HEK293 (cell line): Measurements from ENCODE around the gene MAP9.

Experiments
- CTCF ChIA-PET: fragments of 350-600 bp; formaldehyde crosslinking; extraction: SDS; loops from one replicate; lab custom pipeline; 2021; ENCODE audit warnings: antibody characterized with exemption; lab: Yijun Ruan, JAX
- POLR2A ChIA-PET: fragments of 300-600 bp; formaldehyde crosslinking; extraction: SDS; loops from one replicate; lab custom pipeline; 2020; ENCODE audit warnings: antibody characterized with exemption, inconsistent platforms; lab: Yijun Ruan, JAX
- H3K27ac ChIP-seq: fragments of 200-500 bp; sonication (Bioruptor generic); 2 replicates; pipeline ENCODE4 v1.5.1; 2014; ENCODE audit warnings: low read depth, low read length, control low read depth, inconsistent platforms; ENCODE audit errors: extremely low read depth
- H3K36me3 ChIP-seq, 2 experiments: fragments of 200-500 bp in 1 of 2; sonication (Bioruptor generic) in 1 of 2; 1 replicate in 1 of 2; 2 replicates in 1 of 2; pipeline ENCODE4 v1.5.1; 2014 to 2017; ENCODE audit warnings: inconsistent platforms in 2 of 2, low read length in 2 of 2; ENCODE audit not compliant: control insufficient read depth in 2 of 2, insufficient read depth in 1 of 2
- H3K4me1 ChIP-seq: fragments of 200-500 bp; sonication (Bioruptor generic); 2 replicates; pipeline ENCODE4 v1.5.1; 2014; ENCODE audit warnings: mild to moderate bottlenecking, low read length, inconsistent platforms; ENCODE audit not compliant: control insufficient read depth, insufficient read depth
- H3K4me3 ChIP-seq: 2 replicates; pipeline ENCODE4 v1.5.1; 2011; ENCODE audit warnings: low read depth, mild to moderate bottlenecking, control low read depth, low read length, moderate library complexity
- H3K9me3 ChIP-seq: fragments of 200-500 bp; sonication (Bioruptor generic); 2 replicates; pipeline ENCODE4 v1.5.1; 2014; ENCODE audit warnings: low read depth, low read length, inconsistent platforms; ENCODE audit not compliant: control insufficient read depth, insufficient read depth
- HOXA7 ChIP-seq: sonication (generic); formaldehyde crosslinking; IDR thresholded peaks from 2 replicates; pipeline ENCODE4 v1.8.1; 2022; ENCODE audit warnings: missing genetic modification reagents, borderline replicate concordance
- KLF7 ChIP-seq: fragments of 450-650 bp; formaldehyde crosslinking; IDR thresholded peaks from 2 replicates; pipeline ENCODE4 v1.5.1; 2016; ENCODE audit warnings: missing biosample characterization, missing genetic modification characterization, borderline replicate concordance
- MYNN ChIP-seq: fragments of 450-650 bp; formaldehyde crosslinking; IDR thresholded peaks from 2 replicates; pipeline ENCODE4 v1.5.1; 2016; ENCODE audit warnings: missing biosample characterization, missing genetic modification characterization, borderline replicate concordance
- PATZ1 ChIP-seq: fragments of 450-650 bp; formaldehyde crosslinking; IDR thresholded peaks from 2 replicates; pipeline ENCODE4 v1.5.1; 2016; ENCODE audit warnings: missing biosample characterization, missing genetic modification characterization
- SP7 ChIP-seq: fragments of 450-650 bp; formaldehyde crosslinking; IDR thresholded peaks from 2 replicates; pipeline ENCODE4 v1.5.1; 2016; ENCODE audit warnings: missing biosample characterization, missing genetic modification characterization
- YY1 ChIP-seq: fragments of 450-650 bp; formaldehyde crosslinking; IDR thresholded peaks from 2 replicates; pipeline ENCODE4 v1.5.1; 2018; ENCODE audit warnings: missing biosample characterization, missing genetic modification characterization
- ZBTB26 ChIP-seq: fragments of 450-650 bp; formaldehyde crosslinking; optimal IDR thresholded peaks from 2 replicates; pipeline ENCODE3; 2016; ENCODE audit warnings: missing biosample characterization, mild to moderate bottlenecking, missing genetic modification characterization
- ZBTB44 ChIP-seq: fragments of 450-650 bp; IDR thresholded peaks from 2 replicates; pipeline ENCODE4 v1.5.1; 2018; ENCODE audit warnings: missing biosample characterization, mild to moderate bottlenecking, missing genetic modification characterization
- ZFP37 ChIP-seq: fragments of 450-650 bp; formaldehyde crosslinking; IDR thresholded peaks from 2 replicates; pipeline ENCODE4 v1.5.1; 2016; ENCODE audit warnings: missing biosample characterization, missing genetic modification characterization
- ZNF140 ChIP-seq: fragments of 450-650 bp; formaldehyde crosslinking; IDR thresholded peaks from 2 replicates; pipeline ENCODE4 v1.5.1; 2016; ENCODE audit warnings: missing biosample characterization, missing genetic modification characterization
- ZNF174 ChIP-seq: fragments of 450-650 bp; formaldehyde crosslinking; IDR thresholded peaks from 2 replicates; pipeline ENCODE4 v1.5.0; 2017; ENCODE audit warnings: missing biosample characterization, mild to moderate bottlenecking, missing genetic modification characterization
- ZNF211 ChIP-seq: fragments of 450-650 bp; formaldehyde crosslinking; IDR thresholded peaks from 2 replicates; pipeline ENCODE4 v1.5.1; 2016; ENCODE audit warnings: low read depth, missing biosample characterization, missing genetic modification characterization
- ZNF214 ChIP-seq: fragments of 450-650 bp; formaldehyde crosslinking; IDR thresholded peaks from 2 replicates; pipeline ENCODE4 v1.5.1; 2017; ENCODE audit warnings: missing biosample characterization, mild to moderate bottlenecking, missing genetic modification characterization, borderline replicate concordance
- ZNF311 ChIP-seq: fragments of 450-650 bp; formaldehyde crosslinking; IDR thresholded peaks from 2 replicates; pipeline ENCODE4 v1.5.1; 2017; ENCODE audit warnings: missing biosample characterization, missing genetic modification characterization, borderline replicate concordance
- ZNF366 ChIP-seq: fragments of 450-650 bp; formaldehyde crosslinking; conservative IDR thresholded peaks from 2 replicates; pipeline ENCODE4 v1.5.1; 2016; ENCODE audit warnings: missing biosample characterization, missing genetic modification characterization
- ZNF48 ChIP-seq: fragments of 450-650 bp; formaldehyde crosslinking; IDR thresholded peaks from 2 replicates; pipeline ENCODE4 v1.5.1; 2016; ENCODE audit warnings: missing biosample characterization, missing genetic modification characterization
- ZNF544 ChIP-seq: fragments of 450-650 bp; formaldehyde crosslinking; IDR thresholded peaks from 2 replicates; pipeline ENCODE4 v1.5.0; 2017; ENCODE audit warnings: missing biosample characterization, missing genetic modification characterization
- ZNF571 ChIP-seq: fragments of 450-650 bp; formaldehyde crosslinking; IDR thresholded peaks from 2 replicates; pipeline ENCODE4 v1.5.0; 2017; ENCODE audit warnings: missing biosample characterization, missing genetic modification characterization
- ZNF580 ChIP-seq: fragments of 450-650 bp; formaldehyde crosslinking; IDR thresholded peaks from 2 replicates; pipeline ENCODE4 v1.5.1; 2016; ENCODE audit warnings: missing biosample characterization, missing genetic modification characterization
- ZNF596 ChIP-seq: fragments of 450-650 bp; IDR thresholded peaks from 2 replicates; pipeline ENCODE4 v1.5.0; 2018; ENCODE audit warnings: missing biosample characterization, mild to moderate bottlenecking, missing genetic modification characterization, moderate library complexity
- ZNF600 ChIP-seq: fragments of 450-650 bp; formaldehyde crosslinking; IDR thresholded peaks from 2 replicates; pipeline ENCODE4 v1.5.1; 2016; ENCODE audit warnings: missing biosample characterization, missing genetic modification characterization
- ZNF776 ChIP-seq: fragments of 450-650 bp; formaldehyde crosslinking; IDR thresholded peaks from 2 replicates; pipeline ENCODE4 v1.5.0; 2017; ENCODE audit warnings: missing biosample characterization, missing genetic modification characterization, borderline replicate concordance
- ZSCAN5A ChIP-seq: fragments of 450-650 bp; formaldehyde crosslinking; IDR thresholded peaks from 2 replicates; pipeline ENCODE4 v1.5.1; 2016; ENCODE audit warnings: missing biosample characterization, missing genetic modification characterization
- TF ChIP-seq, protein P1 (sequence below): fragments of 450-650 bp; formaldehyde crosslinking; IDR thresholded peaks from 2 replicates; pipeline ENCODE4 v1.5.1; 2017; ENCODE audit warnings: missing biosample characterization, missing genetic modification characterization

The MAP9 gene

GRCh38 chr4:155391932-155392331 is 15.2 kb upstream of the MAP9 start:
- TF ChIP-seq ZNF366 (tag by site-specific recombination) (peak; percentile 62), HOXA7 (no peak), ZNF211 (no peak), SP7 (no peak), ZBTB26 (no peak), ZNF140 (tag by site-specific recombination) (no peak), ZNF596 (tag by site-specific recombination) (peak; percentile 51; the same call in 1 of the 2 replicates), ZNF600 (tag by site-specific recombination) (no peak), ZNF214 (tag by site-specific recombination) (no peak), ZFP37 (tag by site-specific recombination) (no peak)
- no peaks in the 10 kb centered on the region for H3K9me3 ChIP-seq
- H3K4me1 ChIP-seq: no peaks in the 10 kb centered on the region
- ChIA-PET CTCF (no interaction called here), POLR2A (no interaction called here)
- H3K4me3 ChIP-seq: no peak overlapping the region
- no peak overlapping the region for H3K27ac ChIP-seq
- H3K36me3 ChIP-seq: no peaks in the 10 kb centered on the region

DNA sequence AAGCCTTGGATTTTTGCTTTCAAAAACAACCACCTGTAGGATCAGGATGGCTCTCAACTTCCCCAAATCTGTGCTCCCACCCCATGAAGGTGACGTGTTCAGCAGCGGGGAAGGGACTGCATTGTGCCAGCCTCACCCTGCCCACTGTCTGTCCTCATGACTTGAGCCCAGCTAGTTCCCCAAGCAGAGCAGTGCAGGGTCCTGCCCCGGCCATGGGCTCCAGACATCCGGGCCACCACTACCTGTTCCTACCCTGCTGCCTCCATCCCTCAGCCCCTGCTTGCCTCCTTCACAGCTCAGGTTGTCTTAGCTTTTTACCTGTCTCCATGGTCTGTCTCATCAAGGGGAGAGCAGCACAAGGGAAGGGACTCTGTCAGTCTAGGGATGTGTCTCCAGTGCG is 11.4 kb upstream of the MAP9 start:
- ChIA-PET CTCF (interaction anchor here (0.5 to 1.2 kb wide), 3 partner anchors 15 to 565 kb away, joined by 4 to 5 read pairs (median 4); no protein-coding TSS in a partner anchor), POLR2A (no interaction called here)
- Histone ChIP-seq H3K27ac (no peak overlapping the region), H3K9me3 (no peaks in the 10 kb centered on the region), H3K4me1 (no peaks in the 10 kb centered on the region), H3K4me3 (no peak overlapping the region), H3K36me3 (no peaks in the 10 kb centered on the region)
- TF ChIP-seq, protein P1, sequence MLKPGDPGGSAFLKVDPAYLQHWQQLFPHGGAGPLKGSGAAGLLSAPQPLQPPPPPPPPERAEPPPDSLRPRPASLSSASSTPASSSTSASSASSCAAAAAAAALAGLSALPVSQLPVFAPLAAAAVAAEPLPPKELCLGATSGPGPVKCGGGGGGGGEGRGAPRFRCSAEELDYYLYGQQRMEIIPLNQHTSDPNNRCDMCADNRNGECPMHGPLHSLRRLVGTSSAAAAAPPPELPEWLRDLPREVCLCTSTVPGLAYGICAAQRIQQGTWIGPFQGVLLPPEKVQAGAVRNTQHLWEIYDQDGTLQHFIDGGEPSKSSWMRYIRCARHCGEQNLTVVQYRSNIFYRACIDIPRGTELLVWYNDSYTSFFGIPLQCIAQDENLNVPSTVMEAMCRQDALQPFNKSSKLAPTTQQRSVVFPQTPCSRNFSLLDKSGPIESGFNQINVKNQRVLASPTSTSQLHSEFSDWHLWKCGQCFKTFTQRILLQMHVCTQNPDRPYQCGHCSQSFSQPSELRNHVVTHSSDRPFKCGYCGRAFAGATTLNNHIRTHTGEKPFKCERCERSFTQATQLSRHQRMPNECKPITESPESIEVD (tag by site-specific recombination): no peak
- no peak for TF ChIP-seq MYNN (tag by site-specific recombination)
- TF ChIP-seq ZNF48 (tag by site-specific recombination): no peak
- TF ChIP-seq ZBTB44 (tag by site-specific recombination): no peak
- TF ChIP-seq ZNF580 (tag by site-specific recombination): no peak

DNA sequence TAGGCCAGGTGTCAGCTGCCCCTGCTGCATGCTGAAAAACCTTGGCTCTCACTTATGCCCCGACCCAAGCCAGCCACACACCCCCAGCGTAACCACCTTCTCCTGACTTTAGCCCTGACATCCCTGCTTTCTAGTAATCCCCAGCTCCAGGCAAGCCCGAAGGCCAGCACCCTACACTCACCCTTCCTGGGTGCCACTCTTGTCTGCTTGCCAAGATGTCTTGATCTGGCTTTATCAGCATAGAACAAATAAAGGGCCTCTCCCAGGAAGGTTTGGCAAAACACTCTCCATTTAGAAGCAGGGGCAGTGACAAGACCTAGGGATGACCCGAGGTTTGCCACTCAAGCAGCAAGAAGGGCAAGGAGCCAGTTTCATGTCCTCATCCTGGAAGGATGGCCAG is 6.8 kb upstream of the MAP9 start:
- CTCF ChIA-PET: no interaction called here
- H3K36me3 ChIP-seq: no peaks in the 10 kb centered on the region
- no peak overlapping the region for H3K4me3 ChIP-seq
- H3K4me1 ChIP-seq: no peaks in the 10 kb centered on the region
- POLR2A ChIA-PET: no interaction called here
- no peak overlapping the region for H3K27ac ChIP-seq
- H3K9me3 ChIP-seq: no peaks in the 10 kb centered on the region
- TF ChIP-seq ZNF174 (tag by site-specific recombination) (no peak), ZNF571 (tag by site-specific recombination) (no peak), ZNF776 (tag by site-specific recombination) (no peak), ZSCAN5A (tag by site-specific recombination) (no peak), YY1 (tag by site-specific recombination) (no peak), KLF7 (tag by site-specific recombination) (no peak), PATZ1 (tag by site-specific recombination) (no peak), ZNF544 (no peak), ZNF311 (no peak)
